Activated CD8-positive, alpha-beta T cell treated with anti-CD3 and anti-CD28 coated beads for 36 hours (primary cell): ENCODE measurements around the gene APOL3. TPM values are rescaled to one million over a fixed set of nuclear protein-coding genes. Genes with fewer than 3 reads are reported as not detected.

Experiments
- ATAC-seq: fragments of 200-7000 bp; cut with Tn5 transposase; one replicate; pipeline ENCODE4 v1.10.0; 2021; ENCODE audit warnings: mild to moderate bottlenecking, moderate library complexity
- CTCF ChIA-PET: fragments of 350-600 bp; sonication (Branson Sonifier 250); formaldehyde crosslinking; loops from one replicate; lab custom pipeline; 2021; ENCODE audit warnings: antibody characterized with exemption; lab: Charles Lee
- POLR2A ChIA-PET: fragments of 350-600 bp; sonication (Branson Sonifier 250); formaldehyde crosslinking; loops from one replicate; lab custom pipeline; 2021; ENCODE audit warnings: antibody characterized with exemption; lab: Charles Lee
- DNase-seq: peaks from one replicate; pipeline ENCODE4 v3.0.0-alpha.2; 2020
- H3K27ac Mint-ChIP-seq: one replicate; pipeline ENCODE4 v1.8.0; 2021; ENCODE audit warnings: mild to moderate bottlenecking, mixed read lengths
- H3K27me3 Mint-ChIP-seq: one replicate; pipeline ENCODE4 v1.8.0; 2021; ENCODE audit warnings: mixed read lengths
- H3K36me3 Mint-ChIP-seq: one replicate; pipeline ENCODE4 v1.8.0; 2021; ENCODE audit warnings: low read depth, mixed read lengths
- H3K4me1 Mint-ChIP-seq: one replicate; pipeline ENCODE4 v1.8.0; 2021; ENCODE audit warnings: low read depth, mixed read lengths
- H3K4me3 Mint-ChIP-seq: one replicate; pipeline ENCODE4 v1.8.0; 2021; ENCODE audit warnings: mild to moderate bottlenecking, moderate library complexity, mixed read lengths
- H3K9me3 Mint-ChIP-seq: one replicate; pipeline ENCODE4 v1.8.0; 2021; ENCODE audit warnings: mixed read lengths
- CTCF ChIP-seq: fragments of 200-600 bp; IDR thresholded peaks from one replicate; pipeline ENCODE4 v1.8.0; 2022; ENCODE audit warnings: antibody characterized with exemption, mild to moderate bottlenecking
- intact Hi-C: fragments of 100-400 bp; cut with micrococcal nuclease; formaldehyde crosslinking; loops from one replicate; pipeline ENCODE4 v1.10.0; 2022
- total RNA-seq, 2 experiments: library from RNA; stranded (reverse); gene quantifications; one replicate each; pipeline ENCODE4 v1.2.3, GENCODE V29; 2021

The APOL3 gene
- total RNA-seq, 2 experiments from 2014 or later, result 44.5 to 46.7 TPM

GRCh38 chr22:36184433-36185025 is 24.0 kb upstream of the APOL3 start:
- Mint-ChIP-seq H3K4me3 (no peak overlapping the region), H3K4me1 (peaks cover 4% of the 10 kb centered on the region), H3K27me3 (no peaks in the 10 kb centered on the region), H3K27ac (no peak overlapping the region), H3K9me3 (no peaks in the 10 kb centered on the region), H3K36me3 (no peaks in the 10 kb centered on the region)
- POLR2A ChIA-PET, result no interaction called here
- CTCF ChIA-PET, result interaction anchor here (8.5 kb wide), 1 partner anchor 41 kb away, joined by 115 read pairs; no protein-coding TSS in a partner anchor
- intact Hi-C loops, result no loop called here
- no peak for DNase-seq
- no peak for TF ChIP-seq CTCF
- ATAC-seq, result no peak

DNA sequence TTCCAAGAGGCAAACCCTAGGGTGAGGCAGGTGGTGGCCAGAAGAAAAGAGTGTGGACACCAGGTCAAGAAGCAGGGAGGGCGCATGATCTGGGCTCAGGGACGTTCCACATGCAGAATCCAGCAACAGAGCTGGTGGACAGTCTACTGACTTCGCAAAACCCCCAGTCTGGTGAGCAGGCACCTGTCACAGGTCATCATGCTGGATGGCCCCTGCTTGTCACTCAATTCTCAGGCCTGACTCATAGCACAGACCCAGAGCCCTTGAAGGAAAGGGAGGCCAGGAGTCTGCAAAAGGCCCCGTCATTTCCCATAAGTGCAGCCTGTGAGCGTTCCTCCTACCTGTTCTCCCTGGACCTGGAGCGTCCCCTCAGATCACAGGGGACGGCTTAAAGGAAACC is 22.9 kb upstream of the APOL3 start:
- no peak overlapping the region for H3K27ac Mint-ChIP-seq
- CTCF ChIA-PET, result interaction anchor here (0.7 to 8.5 kb wide), 7 partner anchors 10 to 118 kb away, joined by 3 to 115 read pairs (median 4); no protein-coding TSS in a partner anchor
- no peaks in the 10 kb centered on the region for H3K9me3 Mint-ChIP-seq
- H3K27me3 Mint-ChIP-seq, result no peaks in the 10 kb centered on the region
- H3K36me3 Mint-ChIP-seq, result no peaks in the 10 kb centered on the region
- H3K4me3 Mint-ChIP-seq, result no peak overlapping the region
- no peak for DNase-seq
- POLR2A ChIA-PET, result interaction anchor here (1.0 to 1.4 kb wide), 2 partner anchors 42 to 824 kb away, joined by 3 to 4 read pairs; no protein-coding TSS in a partner anchor
- peaks cover 4% of the 10 kb centered on the region for H3K4me1 Mint-ChIP-seq
- no peak for ATAC-seq
- intact Hi-C loops, result no loop called here
- no peak for TF ChIP-seq CTCF

GRCh38 chr22:36182857-36183256 is 22.3 kb upstream of the APOL3 start:
- Mint-ChIP-seq H3K27ac (no peak overlapping the region), H3K9me3 (no peaks in the 10 kb centered on the region), H3K27me3 (no peaks in the 10 kb centered on the region), H3K4me1 (peaks cover 4% of the 10 kb centered on the region), H3K4me3 (no peak overlapping the region), H3K36me3 (no peaks in the 10 kb centered on the region)
- ATAC-seq, result no peak
- no peak for TF ChIP-seq CTCF
- ChIA-PET POLR2A (interaction anchor here (1.0 to 1.4 kb wide), 2 partner anchors 42 to 823 kb away, joined by 3 to 4 read pairs; no protein-coding TSS in a partner anchor), CTCF (interaction anchor here (0.7 to 8.5 kb wide), 8 partner anchors 10 to 117 kb away, joined by 3 to 115 read pairs (median 4); no protein-coding TSS in a partner anchor)
- intact Hi-C loops, result no loop called here
- DNase-seq, result no peak

- Mint-ChIP-seq H3K27ac (no peak overlapping the region), H3K4me1 (peaks cover 8% of the 10 kb centered on the region), H3K27me3 (no peaks in the 10 kb centered on the region), H3K36me3 (peaks cover under 1% of the 10 kb centered on the region), H3K9me3 (peaks cover 3% of the 10 kb centered on the region), H3K4me3 (no peak overlapping the region)
- ChIA-PET CTCF (interaction anchor here (1.0 to 13.3 kb wide), 10 partner anchors 10 to 116 kb away, joined by 3 to 156 read pairs (median 10); partner anchors contain the start of gene APOL3), POLR2A (no interaction called here)
- TF ChIP-seq CTCF, result no peak
- ATAC-seq, result no peak
- DNase-seq, result no peak
- intact Hi-C loops, result no loop called here
Observed at GRCh38 chr22:36182056-36182455, 21.5 kb upstream of the APOL3 start.

DNA sequence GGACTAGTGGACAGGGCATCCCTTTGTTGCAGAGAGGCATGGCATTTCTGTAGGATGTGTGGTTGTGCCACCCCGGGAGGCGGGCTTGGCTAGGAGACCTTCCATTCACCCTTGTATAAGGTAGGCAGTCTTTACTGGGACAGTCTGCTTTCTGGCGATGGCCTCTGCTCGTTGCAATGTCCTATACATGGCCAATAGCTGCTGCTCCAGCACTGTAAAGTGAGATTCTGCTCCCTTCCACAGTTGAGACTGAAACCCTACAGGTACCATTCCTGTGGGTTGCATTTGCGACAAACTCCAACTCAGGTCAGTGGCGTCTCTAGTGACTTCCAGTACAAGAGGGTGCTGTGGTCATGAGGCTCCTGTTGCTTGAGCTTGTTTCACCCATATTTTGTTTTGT is 20.4 kb upstream of the APOL3 start:
- intact Hi-C loops, result loop anchor here (1.0 kb wide), 1 partner anchor 36 kb away; no protein-coding TSS in a partner anchor
- no peak overlapping the region for H3K27ac Mint-ChIP-seq
- peaks cover 2% of the 10 kb centered on the region for H3K36me3 Mint-ChIP-seq
- H3K4me3 Mint-ChIP-seq, result no peak overlapping the region
- DNase-seq, result no peak
- peaks cover 7% of the 10 kb centered on the region for H3K9me3 Mint-ChIP-seq
- no peaks in the 10 kb centered on the region for H3K27me3 Mint-ChIP-seq
- peaks cover 11% of the 10 kb centered on the region for H3K4me1 Mint-ChIP-seq
- no peak for ATAC-seq
- no peak for TF ChIP-seq CTCF
- POLR2A ChIA-PET, result interaction anchor here (0.5 to 1.2 kb wide), 2 partner anchors 18 to 432 kb away, joined by 3 to 6 read pairs; no protein-coding TSS in a partner anchor
- CTCF ChIA-PET, result interaction anchor here (1.1 to 13.3 kb wide), 16 partner anchors 10 to 125 kb away, joined by 3 to 156 read pairs (median 8); partner anchors contain the start of gene APOL3
